Mesenchymal stem cell (in vitro differentiated cells and primary cell): ENCODE data around the gene IGSF11.

Experiments used
- DNase-seq: peaks from one replicate; pipeline ENCODE4 v3.0.0-alpha.2; 2013
- H2AFZ ChIP-seq: one replicate; pipeline ENCODE4 v1.6.1; 2013; ENCODE audit warnings: low read depth, mild to moderate bottlenecking, control low read depth, inconsistent platforms, low read length, moderate library complexity
- H2AK5ac ChIP-seq: 2 replicates; pipeline ENCODE4 v1.6.1; 2013; ENCODE audit warnings: low read length, moderate library complexity, mild to moderate bottlenecking, inconsistent platforms; ENCODE audit not compliant: severe bottlenecking
- H2BK120ac ChIP-seq: one replicate; pipeline ENCODE4 v1.6.1; 2013; ENCODE audit warnings: low read depth, mild to moderate bottlenecking, inconsistent platforms, low read length, moderate library complexity
- H2BK12ac ChIP-seq, 2 experiments: one replicate each; pipeline ENCODE4 v1.6.1; 2013; ENCODE audit warnings: inconsistent platforms in 2 of 2, low read length in 2 of 2, mild to moderate bottlenecking in 2 of 2, moderate library complexity in 2 of 2, control low read depth in 1 of 2
- H2BK15ac ChIP-seq: one replicate; pipeline ENCODE4 v1.6.1; 2013; ENCODE audit warnings: mild to moderate bottlenecking, low read depth, inconsistent platforms; ENCODE audit not compliant: poor library complexity, severe bottlenecking
- H2BK5ac ChIP-seq: 2 replicates; pipeline ENCODE4 v1.6.1; 2013; ENCODE audit warnings: low read depth, mild to moderate bottlenecking, low read length, control low read depth, inconsistent platforms; ENCODE audit not compliant: poor library complexity, severe bottlenecking
- H3K14ac ChIP-seq, 2 experiments: one replicate each; pipeline ENCODE4 v1.6.1; 2013; ENCODE audit warnings: inconsistent platforms in 2 of 2, low read length in 2 of 2, control low read depth in 1 of 2, mild to moderate bottlenecking in 1 of 2, moderate library complexity in 1 of 2
- H3K18ac ChIP-seq, 2 experiments: one replicate each; pipeline ENCODE4 v1.6.1; 2013; ENCODE audit warnings: inconsistent platforms in 2 of 2, low read length in 2 of 2, control low read depth in 1 of 2, low read depth in 1 of 2, mild to moderate bottlenecking in 1 of 2
- H3K23ac ChIP-seq, 2 experiments: one replicate each; pipeline ENCODE4 v1.6.1; 2013; ENCODE audit warnings: inconsistent platforms in 2 of 2, low read length in 2 of 2, mild to moderate bottlenecking in 2 of 2, moderate library complexity in 2 of 2, control low read depth in 1 of 2
- H3K27ac ChIP-seq: 2 replicates; pipeline ENCODE4 v1.5.1; 2013; ENCODE audit warnings: mild to moderate bottlenecking, moderate library complexity, low read length, control low read depth, inconsistent platforms; ENCODE audit not compliant: poor library complexity, severe bottlenecking
- H3K27me3 ChIP-seq, 2 experiments: 2 replicates each; pipeline versions ENCODE4 v1.6.1 to v1.7.0; 2013; ENCODE audit warnings: low read length in 2 of 2, mild to moderate bottlenecking in 2 of 2, moderate library complexity in 2 of 2, control low read depth in 1 of 2, inconsistent platforms in 1 of 2; ENCODE audit not compliant: control insufficient read depth in 1 of 2, insufficient read depth in 1 of 2
- H3K36me3 ChIP-seq, 2 experiments: 2 replicates each; pipeline versions ENCODE4 v1.6.1 to v1.7.0; 2013; ENCODE audit warnings: low read length in 2 of 2, control low read depth in 1 of 2, inconsistent platforms in 1 of 2, low read depth in 1 of 2, mild to moderate bottlenecking in 1 of 2; ENCODE audit not compliant: insufficient read depth in 2 of 2, control insufficient read depth in 1 of 2
- H3K4ac ChIP-seq, 2 experiments: one replicate each; pipeline ENCODE4 v1.6.1; 2013; ENCODE audit warnings: inconsistent platforms in 2 of 2, low read length in 2 of 2, mild to moderate bottlenecking in 2 of 2, moderate library complexity in 2 of 2, control low read depth in 1 of 2, low read depth in 1 of 2
- H3K4me1 ChIP-seq: 2 replicates; pipeline ENCODE4 v1.6.1; 2013; ENCODE audit warnings: low read depth, low read length, control low read depth; ENCODE audit not compliant: control insufficient read depth, insufficient read depth
- H3K4me2 ChIP-seq: 2 replicates; pipeline ENCODE4 v1.6.1; 2013; ENCODE audit warnings: low read length, mild to moderate bottlenecking, inconsistent platforms; ENCODE audit not compliant: poor library complexity, severe bottlenecking
- H3K4me3 ChIP-seq, 2 experiments: 2 replicates each; pipeline versions ENCODE4 v1.5.1 to v1.7.0; 2013; ENCODE audit warnings: low read length in 2 of 2, mild to moderate bottlenecking in 2 of 2, control low read depth in 1 of 2, low read depth in 1 of 2; ENCODE audit not compliant: insufficient read depth in 1 of 2
- H3K79me1 ChIP-seq: replicated peaks from 2 replicates; pipeline ENCODE4 v1.6.1; 2013; ENCODE audit warnings: mild to moderate bottlenecking, control low read depth, low read length, inconsistent platforms; ENCODE audit not compliant: poor library complexity, severe bottlenecking
- H3K9ac ChIP-seq: 2 replicates; pipeline ENCODE4 v1.7.0; 2013; ENCODE audit warnings: mild to moderate bottlenecking, low read length, moderate library complexity
- H3K9me3 ChIP-seq: 2 replicates; pipeline ENCODE4 v1.7.0; 2013; ENCODE audit warnings: mild to moderate bottlenecking, low read length; ENCODE audit not compliant: control insufficient read depth
- H4K8ac ChIP-seq: one replicate; pipeline ENCODE4 v1.6.1; 2013; ENCODE audit warnings: inconsistent platforms, mild to moderate bottlenecking, low read length, moderate library complexity
- H4K91ac ChIP-seq: one replicate; pipeline ENCODE4 v1.6.1; 2013; ENCODE audit warnings: mild to moderate bottlenecking, low read length, inconsistent platforms
- WGBS: methylation state at CpG from one replicate; pipeline ENCODE4 v1.1.7; 2013; ENCODE audit warnings: mixed read lengths; 5-methylcytosine and 5-hydroxymethylcytosine counted together

IGSF11 gene

DNA sequence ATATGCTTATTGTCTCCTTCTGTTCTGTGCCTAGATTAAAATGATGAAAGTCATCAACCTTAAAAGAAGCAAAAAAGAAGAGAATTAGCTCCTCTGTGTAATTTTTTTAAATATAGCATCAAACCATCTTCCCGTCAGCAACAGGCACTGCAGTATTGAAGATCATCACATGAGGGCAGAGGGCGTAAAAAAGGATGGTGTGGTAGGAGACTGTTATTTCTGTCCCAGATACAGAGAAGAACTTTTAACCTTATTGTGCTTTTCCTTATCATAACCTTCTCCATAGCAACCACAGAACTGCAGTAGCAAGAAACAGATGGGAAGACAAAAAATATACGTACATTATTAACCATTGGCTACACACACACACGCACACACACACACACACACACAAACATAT, 88.8 kb downstream of the IGSF11 start:
- H3K4ac ChIP-seq, result no peak overlapping the region
- H3K4me1 ChIP-seq, result no peaks in the 10 kb centered on the region
- H2AK5ac ChIP-seq, result no peak overlapping the region
- H2BK15ac ChIP-seq, result no peak overlapping the region
- no peaks in the 10 kb centered on the region for H3K27me3 ChIP-seq
- no peak overlapping the region for H3K14ac ChIP-seq
- no peak overlapping the region for H4K8ac ChIP-seq
- DNase-seq, result no peak
- H3K4me3 ChIP-seq, result no peak overlapping the region
- H3K27ac ChIP-seq, result no peak overlapping the region
- no peak overlapping the region for H3K23ac ChIP-seq
- no peaks in the 10 kb centered on the region for H3K79me1 ChIP-seq
- no peak overlapping the region for H4K91ac ChIP-seq
- no peak overlapping the region for H2BK120ac ChIP-seq
- no peaks in the 10 kb centered on the region for H3K9me3 ChIP-seq
- H2BK12ac ChIP-seq, result no peak overlapping the region
- no peak overlapping the region for H3K4me2 ChIP-seq
- H3K18ac ChIP-seq, result no peak overlapping the region
- WGBS, result 94% methylated on average over 3 of the region's 4 CpGs
- no peak overlapping the region for H3K9ac ChIP-seq
- no peak overlapping the region for H2BK5ac ChIP-seq
- H2AFZ ChIP-seq, result no peak overlapping the region
- H3K36me3 ChIP-seq, result no peaks in the 10 kb centered on the region

DNA sequence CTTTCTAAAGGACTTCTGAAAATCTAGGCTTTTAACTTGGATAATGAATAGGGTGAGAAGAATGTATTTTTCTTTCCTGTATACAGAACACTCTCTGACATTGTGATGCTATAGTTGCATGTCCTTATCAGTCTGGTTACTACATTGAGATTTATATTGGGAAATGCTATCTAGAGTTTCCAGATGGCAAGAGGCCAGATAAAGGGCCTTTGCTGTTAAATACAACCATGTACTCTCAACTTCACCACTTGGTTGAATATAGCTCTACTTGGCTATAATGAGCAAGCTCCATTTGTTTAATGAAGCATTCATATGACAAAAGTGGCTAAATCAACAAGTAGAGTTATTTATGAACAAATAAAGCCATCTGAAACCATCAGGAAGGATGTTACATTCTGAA, 91.0 kb downstream of the IGSF11 start:
- Histone ChIP-seq H2AK5ac (no peak overlapping the region), H2BK15ac (no peak overlapping the region), H3K4me3 (no peak overlapping the region), H3K18ac (no peak overlapping the region), H3K14ac (no peak overlapping the region), H3K36me3 (no peaks in the 10 kb centered on the region), H4K8ac (no peak overlapping the region), H4K91ac (no peak overlapping the region), H2BK12ac (no peak overlapping the region), H2AFZ (no peak overlapping the region), H3K9ac (no peak overlapping the region), H3K27ac (no peak overlapping the region), H3K23ac (no peak overlapping the region), H2BK5ac (no peak overlapping the region), H2BK120ac (no peak overlapping the region), H3K79me1 (no peaks in the 10 kb centered on the region), H3K9me3 (no peaks in the 10 kb centered on the region), H3K4ac (no peak overlapping the region), H3K4me2 (no peak overlapping the region), H3K27me3 (no peaks in the 10 kb centered on the region), H3K4me1 (no peaks in the 10 kb centered on the region)
- DNase-seq, result no peak

DNA sequence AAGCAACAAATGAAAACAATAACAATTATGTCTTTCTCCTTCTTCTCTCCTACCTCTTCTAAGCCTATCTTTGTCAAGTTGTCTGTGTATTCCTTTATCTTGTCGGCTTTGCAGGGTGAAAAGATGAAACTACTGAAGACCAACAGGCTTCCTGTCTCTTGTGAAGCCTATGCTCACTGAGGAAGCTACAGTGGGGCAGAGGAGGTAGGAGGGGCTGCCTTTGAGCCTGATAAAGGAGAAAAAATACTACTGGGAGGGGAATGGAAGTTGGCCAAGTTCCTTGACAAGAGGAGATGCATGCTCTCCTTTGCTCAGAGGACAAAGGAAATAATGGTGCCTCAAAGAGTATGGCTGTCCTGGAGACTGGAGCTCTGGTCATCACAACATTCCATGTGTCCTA, 92.0 kb downstream of the IGSF11 start:
- Histone ChIP-seq H3K23ac (no peak overlapping the region), H2BK12ac (no peak overlapping the region), H2BK5ac (no peak overlapping the region), H3K36me3 (no peaks in the 10 kb centered on the region), H4K91ac (no peak overlapping the region), H3K27ac (no peak overlapping the region), H4K8ac (no peak overlapping the region), H3K27me3 (no peaks in the 10 kb centered on the region), H3K4ac (no peak overlapping the region), H2BK15ac (no peak overlapping the region), H2AFZ (no peak overlapping the region), H3K79me1 (no peaks in the 10 kb centered on the region), H2AK5ac (no peak overlapping the region), H2BK120ac (no peak overlapping the region), H3K9ac (no peak overlapping the region), H3K4me2 (no peak overlapping the region), H3K4me3 (no peak overlapping the region), H3K18ac (no peak overlapping the region), H3K4me1 (no peaks in the 10 kb centered on the region), H3K9me3 (no peaks in the 10 kb centered on the region), H3K14ac (no peak overlapping the region)
- 81% methylated on average over 1 of the region's 1 CpG for WGBS
- no peak for DNase-seq

DNA sequence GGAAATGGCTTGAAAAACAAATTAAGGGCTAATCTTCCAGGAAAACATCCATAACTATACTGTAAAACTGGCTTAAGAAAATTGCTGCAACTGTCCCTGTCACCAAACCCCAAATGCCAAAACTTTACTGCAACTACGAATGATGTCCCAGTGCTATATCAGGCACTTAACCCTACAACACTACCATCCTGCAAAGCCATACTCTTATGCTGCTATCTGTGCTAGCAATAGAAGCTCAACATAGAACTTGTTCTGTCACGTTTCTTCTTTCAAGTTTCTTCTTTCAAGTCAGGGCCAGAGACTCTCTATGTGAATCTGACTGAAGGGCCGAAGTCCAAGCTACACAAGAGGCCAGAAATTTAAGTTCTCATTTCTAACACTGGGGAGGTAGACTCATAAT, 92.5 kb downstream of the IGSF11 start:
- H3K9me3 ChIP-seq, result no peaks in the 10 kb centered on the region
- no peak for DNase-seq

More for the DNA sequence above, 92.5 kb downstream of the IGSF11 start:
- H3K18ac ChIP-seq, result no peak overlapping the region
- no peak overlapping the region for H2AK5ac ChIP-seq
- no peaks in the 10 kb centered on the region for H3K4me1 ChIP-seq
- WGBS, result 85% methylated on average over 2 of the region's 3 CpGs
- no peak overlapping the region for H3K23ac ChIP-seq
- H2BK12ac ChIP-seq, result no peak overlapping the region
- no peak overlapping the region for H2AFZ ChIP-seq
- no peak overlapping the region for H3K27ac ChIP-seq
- H2BK15ac ChIP-seq, result no peak overlapping the region
- H3K27me3 ChIP-seq, result no peaks in the 10 kb centered on the region
- no peak overlapping the region for H3K4ac ChIP-seq
- no peak overlapping the region for H3K14ac ChIP-seq
- H2BK120ac ChIP-seq, result no peak overlapping the region
- H3K9ac ChIP-seq, result no peak overlapping the region
- no peaks in the 10 kb centered on the region for H3K36me3 ChIP-seq
- H4K91ac ChIP-seq, result no peak overlapping the region
- H3K79me1 ChIP-seq, result no peaks in the 10 kb centered on the region
- no peak overlapping the region for H4K8ac ChIP-seq
- H3K4me2 ChIP-seq, result no peak overlapping the region
- no peak overlapping the region for H3K4me3 ChIP-seq
- H2BK5ac ChIP-seq, result no peak overlapping the region
